Measurements from ENCODE around the gene RFTN2. TPM values are rescaled to one million over a fixed set of nuclear protein-coding genes. Genes with fewer than 3 reads are reported as not detected.

RFTN2 gene
- total and polyA plus RNA-seq, 9 of the 15 experiments (the other 6 are each of a cell fraction or from before 2014, with no cell fraction given) = 0.01 to 0.11 (median 0.04) TPM; not detected in 6

DNA sequence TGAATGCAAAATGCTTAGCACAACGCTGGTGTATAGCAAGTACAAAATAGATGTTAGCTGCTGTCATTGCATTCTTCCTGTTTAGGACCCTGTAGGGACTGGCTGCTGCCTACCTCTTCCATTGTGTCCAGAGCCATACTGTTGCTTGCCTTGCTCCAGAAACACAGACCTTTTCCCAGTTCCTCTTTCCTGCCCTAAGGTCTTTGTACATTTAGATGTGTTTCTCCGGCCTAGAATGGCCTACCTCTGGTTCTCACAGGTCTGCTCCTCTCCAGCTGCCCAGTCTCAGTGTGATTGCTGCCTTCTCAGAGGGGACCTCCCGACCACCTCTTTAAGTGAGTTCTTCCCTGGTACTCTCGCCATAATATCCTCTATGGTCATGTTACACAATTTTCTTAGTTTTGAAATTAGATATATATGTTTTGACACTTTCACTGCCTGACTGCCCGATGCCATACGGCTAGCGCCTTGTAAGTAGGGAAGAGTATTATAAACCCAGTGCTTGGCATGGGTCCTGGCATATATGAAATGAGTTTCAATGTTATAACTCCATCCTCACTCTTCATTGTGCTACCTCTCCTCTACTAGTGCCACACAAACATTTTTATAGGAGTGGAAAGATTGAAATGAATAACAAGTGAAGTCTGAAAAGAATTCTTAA is 48.3 kb downstream of the RFTN2 start:
- Histone ChIP-seq H3K4me3 (no peak overlapping the region), H3K79me2 (ENCODE audit: control insufficient read depth, insufficient read depth, low read length) (no peaks in the 10 kb centered on the region), H3K4me1 (replicated peaks in 1 of 2; ENCODE audit: control insufficient read depth in 2 of 2, insufficient read depth in 2 of 2, low read length in 2 of 2) (no peaks in the 10 kb centered on the region), H4K20me1 (replicated peaks; ENCODE audit: control insufficient read depth, insufficient read depth, low read length) (no peaks in the 10 kb centered on the region), H3K27ac (ENCODE audit: extremely low read depth, low read depth, low read length) (no peak overlapping the region), H3K9me1 (ENCODE audit: control insufficient read depth, insufficient read depth, low read length) (no peaks in the 10 kb centered on the region), H3K27me3 (ENCODE audit: control insufficient read depth in 2 of 2, insufficient read depth in 2 of 2, low read length in 2 of 2) (no peaks in the 10 kb centered on the region), H2AFZ (ENCODE audit: low read depth, low read length) (no peak overlapping the region), H3K9me3 (replicated peaks; ENCODE audit: control insufficient read depth, insufficient read depth, low read depth, low read length) (no peaks in the 10 kb centered on the region), H3K9ac (ENCODE audit: insufficient read depth in 1 of 2, low read depth in 2 of 2, low read length in 2 of 2) (no peak overlapping the region), H3K4me2 (ENCODE audit: insufficient read depth, low read length) (no peak overlapping the region), H3K36me3 (ENCODE audit: control insufficient read depth, insufficient read depth, low read length) (no peaks in the 10 kb centered on the region)
- no TSS peak for BruUV-seq (replicated peaks)
- DNase-seq (ENCODE audit: extremely low read depth in 1 of 4, low spot score in 3 of 4) (no peak), FAIRE-seq (no peak), ATAC-seq (no peak; the same call in 2 of the 3 replicates)
- 3% methylated on average over 7 of the region's 7 CpGs for WGBS (ENCODE audit: insufficient coverage, low coverage, missing lambda C conversion rate)
- CTCF ChIA-PET (ENCODE audit: low intra/inter-chr PET ratio) = no interaction called here
- TF ChIP-seq STAT5A (IDR thresholded peaks at IDR 0.05; ENCODE audit: borderline replicate concordance, low read length) = no peak
- TF ChIP-seq SPI1 (IDR thresholded peaks at IDR 0.05; ENCODE audit: borderline replicate concordance, low read depth, low read length) = peak; percentile 90
- in situ Hi-C loops (cut with MboI) (no loop called here), intact Hi-C loops (cut with micrococcal nuclease) (no loop called here)
- POLR2A ChIA-PET = no interaction called here

DNA sequence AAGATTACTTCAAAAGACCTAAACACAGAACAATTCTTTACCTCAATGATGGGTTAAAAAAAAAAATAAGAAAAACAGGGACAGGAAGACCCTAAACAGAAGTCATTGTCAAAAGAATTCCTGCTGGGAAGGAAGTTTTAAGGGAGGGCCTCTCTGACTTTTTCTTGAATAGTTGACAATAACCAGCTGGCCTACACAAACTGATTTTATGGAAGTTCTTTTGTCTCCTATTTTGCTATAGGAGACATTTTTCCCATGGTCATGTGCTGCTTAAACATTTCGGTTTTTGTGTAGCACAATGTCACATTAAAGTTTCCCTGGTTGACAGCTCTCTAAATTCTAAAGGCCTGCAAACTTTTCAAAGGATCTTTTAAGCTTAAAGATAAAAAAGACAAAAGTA is 55.3 kb downstream of the RFTN2 start:
- Histone ChIP-seq H4K20me1 (replicated peaks; ENCODE audit: control insufficient read depth, insufficient read depth, low read length) (no peaks in the 10 kb centered on the region), H3K9me1 (ENCODE audit: control insufficient read depth, insufficient read depth, low read length) (no peaks in the 10 kb centered on the region), H3K9me3 (replicated peaks; ENCODE audit: control insufficient read depth, insufficient read depth, low read depth, low read length) (no peaks in the 10 kb centered on the region), H3K36me3 (ENCODE audit: control insufficient read depth, insufficient read depth, low read length) (no peaks in the 10 kb centered on the region), H3K27me3 (ENCODE audit: control insufficient read depth in 2 of 2, insufficient read depth in 2 of 2, low read length in 2 of 2) (0 out of 5 replicates have a peak, but pooled peaks cover 0 to 1% of the 10 kb centered on the region in 2 experiments), H3K79me2 (ENCODE audit: control insufficient read depth, insufficient read depth, low read length) (no peaks in the 10 kb centered on the region), H3K4me1 (replicated peaks in 1 of 2; ENCODE audit: control insufficient read depth in 2 of 2, insufficient read depth in 2 of 2, low read length in 2 of 2) (no peaks in the 10 kb centered on the region), H3K4me2 (ENCODE audit: insufficient read depth, low read length) (no peak overlapping the region), H2AFZ (ENCODE audit: low read depth, low read length) (no peak overlapping the region), H3K27ac (ENCODE audit: extremely low read depth, low read depth, low read length) (no peak overlapping the region), H3K4me3 (no peak overlapping the region), H3K9ac (ENCODE audit: insufficient read depth in 1 of 2, low read depth in 2 of 2, low read length in 2 of 2) (no peak overlapping the region)
- in situ Hi-C loops (cut with MboI) (no loop called here), intact Hi-C loops (cut with micrococcal nuclease) (no loop called here)
- 17% methylated on average over 1 of the region's 1 CpG for WGBS (ENCODE audit: insufficient coverage, low coverage, missing lambda C conversion rate)
- no TSS peak for BruUV-seq (replicated peaks)
- ChIA-PET CTCF (ENCODE audit: low intra/inter-chr PET ratio) (no interaction called here), POLR2A (no interaction called here)
- DNase-seq (ENCODE audit: extremely low read depth in 1 of 4, low spot score in 3 of 4) (no peak), FAIRE-seq (no peak), ATAC-seq (no peak)
- TF ChIP-seq POLR2AphosphoS2 (IDR thresholded peaks at IDR 0.05; ENCODE audit: low read length) = no peak
- no peak for TF ChIP-seq LEF1 (IDR thresholded peaks at IDR 0.05)
- TF ChIP-seq POLR2H (tag; IDR thresholded peaks at IDR 0.05; ENCODE audit: low read depth) = no peak
- TF ChIP-seq ARID1B (IDR thresholded peaks at IDR 0.05) = no peak
- TF ChIP-seq KLF13 (tag; IDR thresholded peaks at IDR 0.05; ENCODE audit: borderline replicate concordance, low read depth) = no peak
- TF ChIP-seq HLTF (IDR thresholded peaks at IDR 0.05) = no peak
- no peak for TF ChIP-seq LCOR (CRISPR knock-in tag; IDR thresholded peaks at IDR 0.05)
- no peak for TF ChIP-seq ZKSCAN8 (CRISPR knock-in tag; IDR thresholded peaks at IDR 0.05)
- no peak for TF ChIP-seq SNIP1 (IDR thresholded peaks at IDR 0.05; ENCODE audit: low read depth)
- TF ChIP-seq NEUROD1 (IDR thresholded peaks at IDR 0.05; ENCODE audit: borderline replicate concordance, low read depth, low read length, partially characterized antibody) = no peak
- TF ChIP-seq DPF2 (IDR thresholded peaks at IDR 0.05) = no peak
- TF ChIP-seq CCNT2 (IDR thresholded peaks at IDR 0.05; ENCODE audit: borderline replicate concordance, extremely low read depth, insufficient read length, low read depth, low read length) = no peak
- TF ChIP-seq, protein P1, sequence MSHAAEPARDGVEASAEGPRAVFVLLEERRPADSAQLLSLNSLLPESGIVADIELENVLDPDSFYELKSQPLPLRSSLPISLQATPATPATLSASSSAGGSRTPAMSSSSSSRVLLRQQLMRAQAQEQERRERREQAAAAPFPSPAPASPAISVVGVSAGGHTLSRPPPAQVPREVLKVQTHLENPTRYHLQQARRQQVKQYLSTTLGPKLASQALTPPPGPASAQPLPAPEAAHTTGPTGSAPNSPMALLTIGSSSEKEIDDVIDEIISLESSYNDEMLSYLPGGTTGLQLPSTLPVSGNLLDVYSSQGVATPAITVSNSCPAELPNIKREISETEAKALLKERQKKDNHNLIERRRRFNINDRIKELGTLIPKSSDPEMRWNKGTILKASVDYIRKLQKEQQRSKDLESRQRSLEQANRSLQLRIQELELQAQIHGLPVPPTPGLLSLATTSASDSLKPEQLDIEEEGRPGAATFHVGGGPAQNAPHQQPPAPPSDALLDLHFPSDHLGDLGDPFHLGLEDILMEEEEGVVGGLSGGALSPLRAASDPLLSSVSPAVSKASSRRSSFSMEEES (CRISPR knock-in tag; IDR thresholded peaks at IDR 0.05) = no peak
- no peak for TF ChIP-seq HDAC8 (tag; IDR thresholded peaks at IDR 0.05)
- TF ChIP-seq RBM39 (optimal IDR thresholded peaks at IDR 0.05; ENCODE audit: low read depth, low read length) = no peak
- no peak for TF ChIP-seq TAL1 (IDR thresholded peaks at IDR 0.05)

All from K562 (cell line).